ENCODE data around the gene CLCN1.

CLCN1 gene

DNA sequence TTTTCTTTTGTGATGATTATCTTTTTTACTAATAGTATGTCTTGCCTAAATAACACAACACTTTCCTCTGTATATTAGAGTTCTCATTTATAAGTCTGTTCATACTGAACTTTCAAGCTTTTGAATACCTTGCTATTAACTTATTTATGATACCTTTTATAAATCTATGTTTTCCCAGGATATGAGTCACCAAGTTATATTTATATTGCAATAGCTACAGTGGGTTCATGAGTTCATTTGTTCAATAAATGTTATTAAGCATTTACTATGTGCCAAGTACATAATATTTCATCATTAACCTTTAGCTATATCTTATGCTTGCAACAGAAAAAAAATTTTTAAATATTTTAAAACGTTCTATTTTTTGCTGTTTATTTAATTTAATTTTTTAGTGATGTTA lies 18.3 kb downstream of the CLCN1 start:
- DNase-seq (ENCODE audit: low spot score): no peak

DNA sequence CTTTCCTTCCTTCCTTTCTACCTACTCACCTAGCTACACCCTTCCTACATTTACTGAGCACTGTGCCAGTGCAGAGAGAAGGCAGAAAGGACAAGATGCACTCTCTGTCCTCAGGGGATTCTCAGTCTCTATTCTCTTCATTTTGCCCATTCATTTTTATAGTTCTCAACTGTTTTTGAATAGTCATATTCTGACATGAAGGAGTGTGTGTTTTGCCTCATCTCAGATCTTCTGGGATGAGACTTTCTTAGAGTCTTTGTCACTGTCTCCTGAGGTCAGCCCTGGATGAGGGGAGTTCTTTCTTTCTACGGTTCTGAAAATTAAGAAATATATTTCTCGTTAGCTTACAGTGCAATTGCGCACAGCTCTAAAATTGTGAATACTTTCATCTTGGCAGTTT lies 21.3 kb downstream of the CLCN1 start:
- DNase-seq (ENCODE audit: low spot score): no peak

DNA sequence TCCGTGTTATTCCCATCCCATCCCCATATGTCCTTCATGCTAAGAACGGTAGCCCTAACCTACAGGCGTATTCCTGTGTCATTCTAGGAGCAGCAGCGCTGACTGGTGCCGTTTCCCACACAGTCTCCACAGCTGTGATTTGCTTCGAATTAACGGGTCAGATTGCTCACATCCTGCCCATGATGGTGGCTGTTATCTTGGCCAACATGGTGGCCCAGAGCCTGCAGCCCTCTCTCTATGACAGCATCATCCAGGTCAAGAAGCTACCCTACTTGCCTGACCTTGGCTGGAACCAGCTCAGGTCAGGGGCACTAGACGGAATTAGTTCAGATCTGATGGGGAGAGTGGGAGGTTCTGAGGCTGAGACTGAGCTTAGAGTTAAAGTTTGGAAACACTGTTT lies 25.9 kb downstream of the CLCN1 start:
- DNase-seq (ENCODE audit: low spot score): no peak

DNA sequence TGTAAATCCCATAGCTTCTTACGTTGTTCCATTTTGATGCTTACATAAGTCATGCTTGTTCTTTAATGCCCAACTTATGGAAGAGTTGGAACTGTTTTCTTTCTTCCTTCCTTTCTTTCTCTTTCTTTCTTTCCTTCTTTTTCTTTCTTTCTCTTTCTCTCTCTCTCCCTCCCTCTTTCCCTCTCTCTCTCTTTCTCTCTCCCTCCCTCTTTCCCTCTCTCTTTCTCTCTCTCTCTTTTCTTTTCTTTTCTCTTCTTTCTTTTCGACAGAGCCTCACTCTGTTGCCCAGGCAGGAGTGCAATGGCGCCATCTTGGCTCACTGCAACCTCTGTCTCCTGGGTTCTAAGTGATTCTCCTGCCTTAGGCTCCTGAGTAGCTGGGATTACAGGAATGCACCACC lies 27.7 kb downstream of the CLCN1 start:
- DNase-seq (ENCODE audit: low spot score): no peak

DNA sequence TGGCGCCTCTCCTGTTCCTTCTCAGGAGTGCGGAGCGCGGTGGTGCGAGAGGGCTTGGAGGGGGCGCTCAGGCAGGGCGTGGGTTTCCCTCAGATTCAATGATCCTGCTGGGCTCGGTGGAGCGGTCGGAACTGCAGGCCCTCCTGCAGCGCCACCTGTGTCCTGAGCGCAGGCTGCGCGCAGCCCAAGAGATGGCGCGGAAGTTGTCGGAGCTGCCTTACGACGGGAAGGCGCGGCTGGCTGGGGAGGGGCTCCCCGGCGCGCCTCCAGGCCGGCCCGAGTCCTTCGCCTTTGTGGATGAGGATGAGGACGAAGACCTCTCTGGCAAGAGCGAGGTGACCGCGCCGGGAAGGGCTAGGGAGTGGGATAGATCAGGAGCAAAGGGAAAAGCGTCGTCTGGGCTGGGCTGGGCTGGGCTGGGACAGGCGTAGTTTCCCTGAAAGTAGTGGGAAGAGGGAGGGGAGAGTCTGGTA lies 29.6 kb downstream of the CLCN1 start:
- DNase-seq (ENCODE audit: low spot score): no peak

DNA sequence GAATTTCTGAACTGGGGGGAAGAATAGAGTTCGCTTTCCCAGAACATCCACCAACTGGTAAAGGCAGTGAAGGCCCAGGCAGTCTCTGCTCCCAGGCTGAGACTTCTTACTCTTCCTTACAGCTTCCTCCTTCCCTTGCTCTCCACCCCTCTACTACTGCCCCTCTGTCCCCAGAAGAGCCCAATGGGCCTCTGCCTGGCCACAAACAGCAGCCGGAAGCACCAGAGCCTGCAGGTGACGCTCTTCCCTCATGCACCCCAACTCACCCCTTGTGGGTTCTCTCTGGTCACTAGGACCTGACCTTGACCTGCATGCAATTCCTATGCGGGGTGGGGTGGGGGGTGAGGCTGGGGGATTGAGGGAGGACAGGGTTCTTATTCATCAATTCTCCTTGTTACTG lies 30.1 kb downstream of the CLCN1 start:
- DNase-seq (ENCODE audit: low spot score): no peak

DNA sequence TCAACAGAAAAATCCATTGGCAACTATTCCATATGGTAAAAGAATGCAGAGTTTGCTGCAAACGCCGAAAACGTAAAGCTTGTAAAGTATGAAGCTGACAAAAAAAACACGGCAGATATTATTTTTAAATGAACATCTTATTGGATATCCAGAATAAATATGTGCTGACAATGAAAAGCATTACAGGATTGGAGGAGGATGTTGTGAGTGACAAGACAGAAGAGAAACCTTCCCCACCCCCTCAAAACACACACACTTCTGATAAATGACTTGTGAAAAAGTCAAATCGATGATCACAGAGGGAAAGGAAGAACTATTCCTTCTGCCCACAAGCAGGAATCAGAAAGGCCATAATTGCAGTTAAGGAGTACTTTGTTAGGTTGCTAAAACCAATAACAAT lies 32.0 kb downstream of the CLCN1 start:
- DNase-seq (ENCODE audit: low spot score): no peak

DNA sequence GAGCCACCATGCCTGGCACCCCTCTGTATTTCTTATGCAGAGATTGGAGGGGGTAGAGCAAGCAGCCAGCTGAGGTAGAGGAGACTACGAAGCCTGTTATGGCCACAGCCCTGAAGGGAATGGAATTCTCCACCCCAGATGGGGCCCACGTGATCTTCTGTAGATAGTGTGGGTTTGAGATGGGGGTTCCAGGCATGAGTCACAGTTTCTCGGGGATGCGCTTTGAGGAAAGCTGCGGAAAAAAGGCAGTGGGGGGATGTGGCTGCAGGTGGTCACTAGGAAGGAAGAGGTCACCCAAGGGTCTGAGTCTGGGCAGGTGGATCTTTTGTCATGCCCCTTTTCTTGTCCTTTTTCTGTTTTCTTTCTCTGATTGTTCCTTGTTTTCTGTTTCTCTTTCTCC lies 35.1 kb downstream of the CLCN1 start:
- no peak for DNase-seq (ENCODE audit: low spot score)

DNA sequence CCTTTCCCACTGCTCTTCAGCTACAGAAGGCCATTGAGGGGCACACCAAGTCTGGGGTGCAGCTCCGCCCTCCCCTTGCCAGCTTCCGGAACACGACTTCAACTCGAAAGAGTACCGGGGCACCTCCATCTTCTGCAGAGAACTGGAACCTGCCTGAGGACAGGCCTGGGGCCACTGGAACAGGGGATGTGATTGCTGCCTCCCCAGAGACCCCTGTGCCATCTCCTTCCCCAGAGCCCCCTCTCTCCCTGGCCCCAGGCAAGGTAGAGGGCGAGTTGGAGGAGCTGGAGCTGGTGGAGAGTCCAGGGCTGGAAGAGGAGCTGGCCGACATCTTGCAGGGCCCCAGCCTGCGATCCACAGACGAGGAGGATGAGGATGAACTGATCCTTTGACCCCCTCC lies 35.7 kb downstream of the CLCN1 start:
- DNase-seq (ENCODE audit: low spot score): no peak

DNA sequence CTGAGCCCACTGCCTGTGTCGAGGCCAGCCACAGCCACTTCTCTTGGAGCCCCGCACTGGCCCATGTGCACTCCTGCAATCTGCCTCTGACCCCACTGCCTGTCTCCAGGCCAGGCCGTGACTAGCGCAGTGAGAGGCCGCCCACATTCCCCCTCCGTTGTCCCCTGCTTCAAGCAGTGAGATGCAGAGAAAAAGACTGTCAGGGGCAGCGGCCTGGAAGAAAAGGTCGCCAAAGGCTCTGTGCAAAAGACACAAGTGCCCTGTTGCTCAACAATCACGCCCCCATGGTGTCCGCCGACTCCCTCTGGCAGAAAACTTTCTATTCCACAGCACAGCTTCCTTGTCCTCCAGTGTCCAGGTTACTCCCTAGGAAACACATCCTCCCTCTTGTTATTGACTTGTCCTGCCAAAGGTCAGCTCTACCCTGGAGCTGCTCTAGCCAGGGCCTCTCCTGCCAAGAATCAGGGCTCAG lies 36.7 kb downstream of the CLCN1 start:
- DNase-seq (ENCODE audit: low spot score): no peak

DNA sequence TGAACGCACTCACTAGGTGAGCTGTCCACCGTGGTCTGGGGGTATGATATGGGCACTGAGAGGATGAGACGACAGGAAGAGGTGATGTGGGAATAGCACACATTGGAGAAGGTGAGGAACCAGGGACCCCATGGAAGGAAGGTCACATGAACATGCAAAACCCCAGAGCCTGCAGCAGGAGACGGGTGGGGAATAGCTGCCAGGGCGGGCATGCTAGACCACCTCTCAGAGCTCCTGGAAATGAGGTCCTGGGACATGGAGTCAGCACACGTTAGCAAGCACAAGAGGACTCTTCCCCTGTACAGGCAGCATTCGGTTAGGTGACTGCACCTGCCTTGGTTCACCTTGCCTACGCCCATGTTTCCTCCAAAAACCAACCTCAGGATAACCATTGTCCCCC lies 38.5 kb downstream of the CLCN1 start:
- no peak for DNase-seq (ENCODE audit: low spot score)

DNA sequence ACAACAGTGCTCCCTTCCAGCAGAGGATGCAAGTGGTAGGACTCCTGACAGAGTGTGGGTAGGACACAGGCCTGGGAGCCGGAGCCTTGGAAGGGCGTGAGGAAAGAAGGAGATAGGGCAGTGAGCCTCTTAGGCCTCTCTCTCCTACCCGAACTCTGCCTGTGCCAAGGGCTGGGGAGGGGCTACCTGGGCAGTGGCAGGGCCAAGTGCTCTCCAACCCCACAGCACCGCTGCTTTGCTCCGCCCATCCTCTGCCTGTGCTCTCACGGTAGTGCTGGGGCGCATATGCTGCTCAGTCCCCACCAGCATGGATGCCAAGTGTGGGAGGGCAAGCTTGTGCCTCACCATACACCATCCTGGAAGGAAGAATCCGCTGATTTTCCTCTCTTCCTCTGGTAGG lies 39.1 kb downstream of the CLCN1 start:
- DNase-seq (ENCODE audit: low spot score): no peak

DNA sequence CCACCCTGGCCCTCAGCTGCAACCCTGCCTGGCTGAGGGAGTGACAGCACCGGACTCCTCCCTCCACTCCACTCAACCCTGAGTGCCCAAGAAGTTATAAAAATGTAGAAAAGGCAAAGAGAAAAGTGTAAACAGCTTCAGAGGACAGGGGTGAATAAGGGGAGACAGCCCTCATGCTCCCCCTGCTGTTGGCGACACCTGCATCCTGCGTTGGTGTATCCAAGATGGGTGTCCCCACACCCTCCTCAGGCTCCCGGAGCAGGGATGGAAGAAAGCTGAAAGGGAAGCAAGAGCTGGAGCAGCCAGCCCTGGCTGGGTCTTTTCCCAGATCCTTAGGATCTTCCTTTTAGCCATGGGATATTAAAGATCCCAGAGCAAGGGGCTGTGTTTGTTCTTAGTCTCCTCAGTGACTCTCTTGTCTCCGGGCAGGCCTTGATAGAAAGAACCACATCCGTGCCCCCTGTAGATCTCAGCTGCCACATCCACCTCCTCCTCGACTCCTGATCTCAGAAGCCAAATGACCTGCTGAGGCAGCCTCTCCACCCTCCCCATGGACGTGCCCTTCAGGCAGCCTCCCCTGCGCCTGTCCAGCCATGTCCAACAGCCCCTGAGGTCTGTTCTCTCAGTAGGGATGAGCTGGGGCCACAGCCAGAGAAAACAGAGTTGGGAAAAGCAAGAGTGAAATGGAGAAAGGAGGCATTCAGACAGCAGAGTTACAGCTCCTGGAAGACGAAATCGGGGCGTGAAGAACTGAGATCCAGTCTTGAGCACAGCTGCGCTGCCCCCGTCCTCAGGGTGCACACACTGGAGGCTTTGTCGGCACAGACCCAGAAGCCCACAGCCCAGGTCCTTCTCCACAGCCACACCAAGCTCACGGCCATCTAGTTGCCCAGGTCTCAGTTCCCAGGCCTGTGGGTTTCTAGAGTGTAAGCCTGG lies 39.8 kb downstream of the CLCN1 start:
- DNase-seq (ENCODE audit: low spot score): peak; percentile 42

DNA sequence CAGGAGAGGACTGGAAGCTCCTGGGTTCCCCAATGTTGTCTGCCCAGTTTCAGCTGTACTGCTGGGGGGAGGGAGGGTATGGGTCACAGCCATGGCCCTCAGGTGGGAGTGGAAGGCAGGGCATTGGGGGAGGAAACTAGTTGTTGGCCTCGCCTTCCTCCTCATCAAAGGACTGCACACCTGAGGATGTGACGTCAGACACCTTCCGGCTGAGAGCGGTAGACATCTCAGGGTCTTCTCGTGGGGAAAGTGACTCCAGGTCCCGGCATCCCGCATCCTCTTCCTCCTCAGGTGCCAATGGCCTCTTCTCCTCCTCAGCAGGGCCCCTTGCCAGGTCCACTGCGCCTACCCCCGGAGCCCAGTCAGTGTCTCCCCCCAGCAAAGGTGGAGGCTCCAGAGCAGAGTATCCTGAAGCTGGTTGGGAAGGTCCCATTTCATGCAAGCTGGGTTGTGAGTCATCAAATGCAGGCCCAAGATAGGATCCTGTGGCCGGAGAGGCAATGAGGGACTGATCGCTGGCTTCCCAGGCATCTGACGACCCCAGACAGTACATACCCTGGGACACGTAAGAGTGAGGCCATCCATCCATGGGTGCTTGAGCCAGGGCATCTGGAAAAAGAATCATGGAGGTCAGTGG lies 40.6 kb downstream of the CLCN1 start:
- peak; percentile 41 for DNase-seq (ENCODE audit: low spot score)

DNA sequence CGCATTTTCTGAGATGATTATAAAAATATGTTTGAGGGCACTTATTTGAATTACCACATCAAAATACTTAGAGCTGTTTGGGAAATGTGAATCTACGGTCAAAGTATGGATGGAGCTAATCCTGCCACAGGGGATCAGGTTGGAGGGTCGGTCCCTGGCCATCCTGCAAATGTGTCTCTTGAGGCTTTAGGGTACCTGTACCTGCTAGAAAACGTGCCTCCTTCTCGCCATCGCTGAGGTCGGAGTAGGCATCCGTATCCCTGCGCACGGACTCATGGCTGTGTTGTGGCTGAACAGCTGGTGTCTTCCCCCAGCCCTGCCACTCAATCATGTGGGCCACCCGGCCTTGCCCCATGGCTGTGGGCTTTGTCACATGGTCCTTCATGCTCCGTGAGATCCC lies 42.7 kb downstream of the CLCN1 start:
- DNase-seq (ENCODE audit: low spot score): no peak

DNA sequence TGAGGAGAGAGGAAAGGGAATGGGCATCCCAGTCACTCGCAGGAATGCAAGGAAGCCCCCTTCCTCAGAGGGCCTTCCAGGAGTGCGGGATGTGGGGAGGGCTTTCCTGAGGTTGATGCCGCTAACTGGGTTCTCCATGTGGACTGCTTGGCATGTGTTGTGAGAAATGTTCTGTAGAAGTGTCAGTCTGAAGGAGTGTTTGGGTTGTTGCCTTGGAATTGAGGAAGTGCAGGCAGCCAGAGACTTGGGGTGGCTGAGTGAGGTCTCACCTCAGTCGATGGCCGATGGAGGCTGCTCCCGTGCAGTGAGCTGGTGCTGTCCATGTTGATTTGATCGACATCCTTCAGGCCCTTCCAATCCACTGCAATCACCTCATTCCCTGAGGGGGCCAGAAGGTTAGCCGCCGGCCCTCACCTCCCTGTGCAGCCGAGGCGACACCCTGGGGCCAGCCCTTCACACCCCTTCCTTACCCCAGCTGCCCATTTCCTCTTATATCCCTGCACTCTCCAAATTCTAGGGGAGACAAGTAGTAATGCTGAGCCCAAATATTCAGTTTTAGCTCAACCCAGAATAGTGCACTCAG lies 44.0 kb downstream of the CLCN1 start:
- peak; percentile 58 for DNase-seq (ENCODE audit: low spot score)

DNA sequence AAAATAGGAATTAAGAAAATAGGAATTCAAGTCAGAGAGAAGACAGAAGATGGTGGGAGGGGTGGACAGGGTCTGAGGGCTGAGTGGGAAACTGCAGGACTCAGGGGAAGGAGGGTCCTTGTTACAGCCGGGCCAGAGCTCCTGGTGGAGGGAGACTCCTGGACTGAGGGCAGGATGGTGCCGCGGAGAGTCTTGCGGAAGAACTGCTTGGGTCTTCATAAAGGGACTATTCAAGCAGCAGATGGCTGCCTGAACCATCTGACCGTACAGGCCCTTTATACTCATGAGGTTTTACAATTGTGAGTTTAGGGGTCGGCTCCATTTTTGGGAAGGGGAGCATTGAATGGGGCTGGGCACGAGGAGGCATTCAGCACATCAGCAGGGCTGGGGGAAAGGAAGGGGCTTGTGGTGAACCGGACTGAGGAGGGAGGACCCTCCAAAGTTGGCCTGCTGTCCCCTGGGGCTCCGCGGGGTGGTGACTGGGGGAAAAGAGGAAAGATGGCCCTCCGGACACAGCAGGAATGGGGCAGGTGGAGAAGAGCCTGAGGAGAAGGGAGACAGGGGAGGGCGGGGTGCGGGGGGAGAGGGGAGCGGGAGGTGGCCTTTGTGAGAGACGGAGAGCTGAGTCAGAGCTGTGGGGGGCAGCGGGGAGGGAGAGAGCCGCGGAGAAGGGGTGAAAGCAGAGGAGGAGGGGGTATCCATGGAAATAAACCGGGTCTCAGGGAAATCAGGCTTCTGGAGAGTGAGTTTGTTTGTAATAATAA lies 45.1 kb downstream of the CLCN1 start:
- DNase-seq (ENCODE audit: low spot score): peak; percentile 42

DNA sequence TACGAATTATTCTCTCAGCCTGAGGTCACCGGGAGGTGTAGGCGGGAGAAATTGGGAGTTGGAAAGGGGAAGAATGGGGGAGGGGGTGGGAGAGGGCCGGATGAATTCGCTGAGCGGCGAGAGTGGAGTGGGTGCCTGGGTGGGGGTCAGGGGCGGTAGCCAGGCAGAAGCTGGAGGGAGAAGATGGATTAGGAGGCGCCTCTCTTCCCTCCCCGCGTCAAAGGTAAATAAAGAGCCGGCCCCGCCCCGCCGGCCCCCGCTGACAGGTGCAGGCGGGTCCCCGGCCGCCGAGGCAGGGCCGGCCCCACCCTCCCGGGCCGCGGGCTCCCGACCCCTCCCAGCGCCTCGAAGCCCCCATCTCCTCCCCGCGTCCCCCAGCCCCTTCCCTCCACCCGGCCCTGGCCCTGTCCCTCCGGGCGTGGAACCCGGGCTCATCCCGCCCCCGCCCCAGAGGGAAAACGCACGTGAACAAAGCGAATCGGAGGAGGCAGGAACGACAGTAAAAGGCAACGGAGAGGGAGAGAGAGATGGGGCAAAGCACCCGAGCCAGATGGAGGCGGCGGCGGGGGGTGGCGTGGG lies 45.7 kb downstream of the CLCN1 start:
- DNase-seq (ENCODE audit: low spot score): no peak

DNA sequence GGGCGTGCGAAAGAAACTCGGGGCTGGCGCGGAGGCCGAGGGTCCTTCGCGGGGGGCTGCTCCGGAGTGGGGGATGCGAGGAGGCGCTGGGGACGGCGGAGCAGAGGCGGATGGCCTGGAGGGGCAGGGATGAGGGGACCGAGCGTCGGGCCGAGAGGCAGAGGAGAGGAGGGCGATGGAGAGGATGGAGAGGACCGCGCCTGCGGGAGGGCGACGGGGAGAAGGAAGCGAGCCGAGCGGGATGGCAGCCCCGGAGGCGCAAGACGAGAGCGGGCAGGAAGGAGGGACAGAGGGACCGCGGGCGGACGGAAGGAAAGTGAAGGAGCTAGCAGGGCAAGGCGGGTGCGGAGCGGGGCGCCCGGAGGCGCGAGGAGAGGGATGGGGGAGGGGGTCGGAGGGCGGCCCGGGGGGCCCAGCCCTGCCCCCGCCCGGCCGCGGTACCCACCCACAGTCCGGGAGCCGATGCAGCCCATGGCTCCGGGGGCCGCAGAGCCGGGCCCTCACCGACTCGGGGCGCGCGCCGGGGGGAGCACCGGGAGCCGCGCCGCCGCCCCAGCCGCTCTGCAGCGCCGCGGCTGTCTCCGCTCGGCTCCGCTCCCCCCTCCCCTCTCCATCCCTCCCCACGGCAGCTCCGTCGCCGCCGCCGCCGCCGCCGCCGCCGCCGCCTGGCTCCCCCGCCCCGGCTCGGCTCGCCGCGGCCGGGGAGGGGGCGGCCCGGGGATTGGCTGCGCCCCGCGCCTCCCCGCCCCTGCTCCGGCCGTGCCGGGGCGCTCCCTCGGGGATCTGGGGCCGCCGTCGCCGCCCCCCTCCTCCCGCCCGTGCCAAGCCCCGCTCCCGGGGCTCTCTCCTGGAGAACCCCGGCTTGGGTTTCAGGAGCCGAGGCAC lies 46.5 kb downstream of the CLCN1 start, which contains the start of gene FAM131B:
FAM131B (minus strand) TSS at position 583 of the 885 bp plus-strand sequence; CDS start at position 473, 110 bp downstream.
- DNase-seq (ENCODE audit: low spot score): no peak
